ENCODE data around the gene NHLRC4. TPM values are rescaled to one million over a fixed set of nuclear protein-coding genes. Genes with fewer than 3 reads are reported as not detected.

The NHLRC4 gene
- total and polyA plus RNA-seq, 9 of the 15 experiments (the other 6 are each of a cell fraction or from before 2014, with no cell fraction given) = 0.24 to 3.7 (median 1.3) TPM; not detected in 2

DNA sequence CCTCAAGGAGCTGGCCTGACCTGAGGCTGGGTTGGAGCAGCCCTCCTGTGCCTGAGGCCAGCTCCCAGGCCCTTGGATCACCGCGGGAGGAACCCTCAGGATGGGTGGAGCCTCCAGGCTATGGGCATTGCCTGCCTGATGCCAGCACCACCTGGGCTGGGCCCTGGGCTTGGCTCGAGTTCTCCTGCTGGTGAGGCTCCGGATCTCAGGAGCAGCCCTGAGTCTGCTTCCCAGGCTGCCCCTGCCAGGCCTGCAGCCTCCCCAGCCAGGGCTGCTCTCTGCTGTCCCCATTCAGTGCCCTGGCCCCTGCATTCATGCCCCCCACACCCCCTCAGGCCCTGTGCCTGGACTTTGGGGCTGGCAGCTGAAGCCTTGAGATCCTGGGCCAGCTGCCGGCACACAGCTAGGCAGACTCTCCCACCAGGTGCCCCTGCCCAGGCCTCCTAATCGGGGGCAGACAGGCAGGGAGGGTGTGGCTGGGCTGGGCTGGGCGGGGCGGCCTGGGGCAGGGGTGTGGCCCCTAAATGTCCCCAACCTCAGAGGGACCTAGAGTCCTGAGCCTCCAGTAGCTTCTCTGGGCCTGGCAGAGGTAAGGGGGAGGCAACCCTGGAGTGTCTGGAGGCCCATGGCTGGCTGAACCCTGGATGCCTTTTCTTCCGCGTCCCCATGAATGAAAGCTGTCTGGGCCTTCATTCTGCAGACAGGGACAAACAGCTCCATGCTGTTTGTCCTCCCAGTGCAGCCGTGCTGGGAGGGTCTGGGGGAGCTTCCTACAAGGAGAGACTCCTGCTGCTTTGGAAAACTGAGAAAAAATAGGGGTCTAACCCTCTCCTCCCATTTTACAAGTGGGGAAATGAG, 1.8 kb downstream of the NHLRC4 start (continued):
- TF ChIP-seq, protein P1, sequence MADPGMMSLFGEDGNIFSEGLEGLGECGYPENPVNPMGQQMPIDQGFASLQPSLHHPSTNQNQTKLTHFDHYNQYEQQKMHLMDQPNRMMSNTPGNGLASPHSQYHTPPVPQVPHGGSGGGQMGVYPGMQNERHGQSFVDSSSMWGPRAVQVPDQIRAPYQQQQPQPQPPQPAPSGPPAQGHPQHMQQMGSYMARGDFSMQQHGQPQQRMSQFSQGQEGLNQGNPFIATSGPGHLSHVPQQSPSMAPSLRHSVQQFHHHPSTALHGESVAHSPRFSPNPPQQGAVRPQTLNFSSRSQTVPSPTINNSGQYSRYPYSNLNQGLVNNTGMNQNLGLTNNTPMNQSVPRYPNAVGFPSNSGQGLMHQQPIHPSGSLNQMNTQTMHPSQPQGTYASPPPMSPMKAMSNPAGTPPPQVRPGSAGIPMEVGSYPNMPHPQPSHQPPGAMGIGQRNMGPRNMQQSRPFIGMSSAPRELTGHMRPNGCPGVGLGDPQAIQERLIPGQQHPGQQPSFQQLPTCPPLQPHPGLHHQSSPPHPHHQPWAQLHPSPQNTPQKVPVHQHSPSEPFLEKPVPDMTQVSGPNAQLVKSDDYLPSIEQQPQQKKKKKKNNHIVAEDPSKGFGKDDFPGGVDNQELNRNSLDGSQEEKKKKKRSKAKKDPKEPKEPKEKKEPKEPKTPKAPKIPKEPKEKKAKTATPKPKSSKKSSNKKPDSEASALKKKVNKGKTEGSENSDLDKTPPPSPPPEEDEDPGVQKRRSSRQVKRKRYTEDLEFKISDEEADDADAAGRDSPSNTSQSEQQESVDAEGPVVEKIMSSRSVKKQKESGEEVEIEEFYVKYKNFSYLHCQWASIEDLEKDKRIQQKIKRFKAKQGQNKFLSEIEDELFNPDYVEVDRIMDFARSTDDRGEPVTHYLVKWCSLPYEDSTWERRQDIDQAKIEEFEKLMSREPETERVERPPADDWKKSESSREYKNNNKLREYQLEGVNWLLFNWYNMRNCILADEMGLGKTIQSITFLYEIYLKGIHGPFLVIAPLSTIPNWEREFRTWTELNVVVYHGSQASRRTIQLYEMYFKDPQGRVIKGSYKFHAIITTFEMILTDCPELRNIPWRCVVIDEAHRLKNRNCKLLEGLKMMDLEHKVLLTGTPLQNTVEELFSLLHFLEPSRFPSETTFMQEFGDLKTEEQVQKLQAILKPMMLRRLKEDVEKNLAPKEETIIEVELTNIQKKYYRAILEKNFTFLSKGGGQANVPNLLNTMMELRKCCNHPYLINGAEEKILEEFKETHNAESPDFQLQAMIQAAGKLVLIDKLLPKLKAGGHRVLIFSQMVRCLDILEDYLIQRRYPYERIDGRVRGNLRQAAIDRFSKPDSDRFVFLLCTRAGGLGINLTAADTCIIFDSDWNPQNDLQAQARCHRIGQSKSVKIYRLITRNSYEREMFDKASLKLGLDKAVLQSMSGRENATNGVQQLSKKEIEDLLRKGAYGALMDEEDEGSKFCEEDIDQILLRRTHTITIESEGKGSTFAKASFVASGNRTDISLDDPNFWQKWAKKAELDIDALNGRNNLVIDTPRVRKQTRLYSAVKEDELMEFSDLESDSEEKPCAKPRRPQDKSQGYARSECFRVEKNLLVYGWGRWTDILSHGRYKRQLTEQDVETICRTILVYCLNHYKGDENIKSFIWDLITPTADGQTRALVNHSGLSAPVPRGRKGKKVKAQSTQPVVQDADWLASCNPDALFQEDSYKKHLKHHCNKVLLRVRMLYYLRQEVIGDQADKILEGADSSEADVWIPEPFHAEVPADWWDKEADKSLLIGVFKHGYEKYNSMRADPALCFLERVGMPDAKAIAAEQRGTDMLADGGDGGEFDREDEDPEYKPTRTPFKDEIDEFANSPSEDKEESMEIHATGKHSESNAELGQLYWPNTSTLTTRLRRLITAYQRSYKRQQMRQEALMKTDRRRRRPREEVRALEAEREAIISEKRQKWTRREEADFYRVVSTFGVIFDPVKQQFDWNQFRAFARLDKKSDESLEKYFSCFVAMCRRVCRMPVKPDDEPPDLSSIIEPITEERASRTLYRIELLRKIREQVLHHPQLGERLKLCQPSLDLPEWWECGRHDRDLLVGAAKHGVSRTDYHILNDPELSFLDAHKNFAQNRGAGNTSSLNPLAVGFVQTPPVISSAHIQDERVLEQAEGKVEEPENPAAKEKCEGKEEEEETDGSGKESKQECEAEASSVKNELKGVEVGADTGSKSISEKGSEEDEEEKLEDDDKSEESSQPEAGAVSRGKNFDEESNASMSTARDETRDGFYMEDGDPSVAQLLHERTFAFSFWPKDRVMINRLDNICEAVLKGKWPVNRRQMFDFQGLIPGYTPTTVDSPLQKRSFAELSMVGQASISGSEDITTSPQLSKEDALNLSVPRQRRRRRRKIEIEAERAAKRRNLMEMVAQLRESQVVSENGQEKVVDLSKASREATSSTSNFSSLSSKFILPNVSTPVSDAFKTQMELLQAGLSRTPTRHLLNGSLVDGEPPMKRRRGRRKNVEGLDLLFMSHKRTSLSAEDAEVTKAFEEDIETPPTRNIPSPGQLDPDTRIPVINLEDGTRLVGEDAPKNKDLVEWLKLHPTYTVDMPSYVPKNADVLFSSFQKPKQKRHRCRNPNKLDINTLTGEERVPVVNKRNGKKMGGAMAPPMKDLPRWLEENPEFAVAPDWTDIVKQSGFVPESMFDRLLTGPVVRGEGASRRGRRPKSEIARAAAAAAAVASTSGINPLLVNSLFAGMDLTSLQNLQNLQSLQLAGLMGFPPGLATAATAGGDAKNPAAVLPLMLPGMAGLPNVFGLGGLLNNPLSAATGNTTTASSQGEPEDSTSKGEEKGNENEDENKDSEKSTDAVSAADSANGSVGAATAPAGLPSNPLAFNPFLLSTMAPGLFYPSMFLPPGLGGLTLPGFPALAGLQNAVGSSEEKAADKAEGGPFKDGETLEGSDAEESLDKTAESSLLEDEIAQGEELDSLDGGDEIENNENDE (IDR thresholded peaks at IDR 0.05; ENCODE audit: low read depth, low read length) = no peak
- TF ChIP-seq ZNF3 (CRISPR knock-in tag; IDR thresholded peaks at IDR 0.05) = no peak
- TF ChIP-seq, protein P2, sequence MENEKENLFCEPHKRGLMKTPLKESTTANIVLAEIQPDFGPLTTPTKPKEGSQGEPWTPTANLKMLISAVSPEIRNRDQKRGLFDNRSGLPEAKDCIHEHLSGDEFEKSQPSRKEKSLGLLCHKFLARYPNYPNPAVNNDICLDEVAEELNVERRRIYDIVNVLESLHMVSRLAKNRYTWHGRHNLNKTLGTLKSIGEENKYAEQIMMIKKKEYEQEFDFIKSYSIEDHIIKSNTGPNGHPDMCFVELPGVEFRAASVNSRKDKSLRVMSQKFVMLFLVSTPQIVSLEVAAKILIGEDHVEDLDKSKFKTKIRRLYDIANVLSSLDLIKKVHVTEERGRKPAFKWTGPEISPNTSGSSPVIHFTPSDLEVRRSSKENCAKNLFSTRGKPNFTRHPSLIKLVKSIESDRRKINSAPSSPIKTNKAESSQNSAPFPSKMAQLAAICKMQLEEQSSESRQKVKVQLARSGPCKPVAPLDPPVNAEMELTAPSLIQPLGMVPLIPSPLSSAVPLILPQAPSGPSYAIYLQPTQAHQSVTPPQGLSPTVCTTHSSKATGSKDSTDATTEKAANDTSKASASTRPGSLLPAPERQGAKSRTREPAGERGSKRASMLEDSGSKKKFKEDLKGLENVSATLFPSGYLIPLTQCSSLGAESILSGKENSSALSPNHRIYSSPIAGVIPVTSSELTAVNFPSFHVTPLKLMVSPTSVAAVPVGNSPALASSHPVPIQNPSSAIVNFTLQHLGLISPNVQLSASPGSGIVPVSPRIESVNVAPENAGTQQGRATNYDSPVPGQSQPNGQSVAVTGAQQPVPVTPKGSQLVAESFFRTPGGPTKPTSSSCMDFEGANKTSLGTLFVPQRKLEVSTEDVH (IDR thresholded peaks at IDR 0.05; ENCODE audit: low read depth, partially characterized antibody) = no peak
